Activated CD8-positive, alpha-beta memory T cell treated with anti-CD3 and anti-CD28 coated beads for 24 hours (primary cell): ENCODE results near the gene FBXO41.
"Not testable (repeated sequence)": the region's sequence is repeated elsewhere in the genome, so short reads cannot be mapped to it uniquely, and the experiment has no call there.

Source experiments
- DNase-seq: peaks from one replicate; pipeline ENCODE4 v3.0.0-alpha.2; 2020

Gene FBXO41

GRCh38 chr2:73286134-73286655 lies 1.9 kb upstream of the FBXO41 start:
- DNase-seq, result no peak

DNA sequence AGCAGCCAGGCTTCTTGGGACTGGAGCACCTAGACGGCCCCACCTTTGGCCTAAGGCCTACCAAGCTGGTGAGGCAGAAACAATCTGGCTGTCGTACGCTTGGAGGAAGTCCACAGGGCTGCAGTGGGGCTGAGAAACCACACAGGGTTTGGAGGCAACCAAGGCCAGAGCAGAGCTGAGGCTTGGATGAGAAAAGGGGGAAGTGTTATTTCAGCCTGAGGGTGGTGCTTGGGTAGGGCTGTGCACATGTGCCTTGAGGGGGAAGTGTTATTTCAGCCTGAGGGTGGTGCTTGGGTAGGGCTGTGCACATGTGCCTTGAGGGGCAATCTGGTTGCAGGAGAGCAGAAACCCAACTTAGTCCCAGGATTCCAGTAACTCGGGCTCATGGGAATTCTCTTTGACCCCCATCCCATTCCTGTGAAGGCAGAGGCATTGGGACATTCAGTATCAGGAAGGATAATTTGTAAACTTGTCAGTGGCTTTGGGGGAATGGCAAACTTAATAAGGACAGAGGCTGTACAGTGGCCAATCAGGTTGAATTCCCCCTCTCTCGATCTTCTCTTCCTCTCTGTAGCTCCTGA lies 971 bp upstream of the FBXO41 start:
- no peak for DNase-seq

DNA sequence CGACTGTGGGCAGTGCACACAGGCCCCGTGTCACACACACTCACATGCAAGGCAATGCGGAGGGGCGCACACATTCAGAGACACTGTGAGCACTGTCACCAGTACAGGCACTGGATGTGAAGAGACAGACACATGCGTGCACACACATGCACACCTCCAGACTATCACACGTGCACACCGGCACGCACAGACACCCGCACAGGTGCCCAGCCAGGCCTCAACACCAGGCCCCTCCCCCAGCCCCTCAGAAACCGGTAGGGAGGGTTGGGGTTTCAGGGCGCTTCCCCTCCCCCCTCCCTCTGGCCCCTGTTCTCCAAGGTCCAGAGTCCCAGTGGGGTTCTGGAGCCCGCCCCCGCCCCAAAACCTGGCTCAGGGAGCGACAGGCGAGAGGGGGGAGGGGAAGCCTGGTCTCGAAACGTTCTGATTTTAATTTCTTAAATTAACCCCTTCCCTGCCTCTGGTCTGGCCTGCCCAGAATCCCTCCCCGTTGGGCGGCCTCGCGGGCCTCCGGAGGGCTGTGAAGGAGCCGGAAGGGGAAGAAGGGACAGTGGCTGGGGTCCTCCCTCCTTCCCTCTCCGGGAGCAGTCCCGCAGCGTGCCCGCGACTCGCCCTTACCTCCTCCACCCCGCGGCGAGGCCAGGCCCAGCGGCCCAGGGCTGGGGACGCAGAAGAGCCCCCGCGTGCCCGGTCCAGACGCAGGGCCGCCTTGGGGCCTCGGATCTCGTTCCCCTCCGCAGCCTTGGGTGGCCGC lies 558 bp downstream of the FBXO41 start:
- peak; percentile 75 for DNase-seq

- DNase-seq, result no peak
Observed at GRCh38 chr2:73282924-73283544, 1.2 kb downstream of the FBXO41 start.

- DNase-seq, result no peak
Observed at GRCh38 chr2:73281244-73281643, 3.0 kb downstream of the FBXO41 start.

DNA sequence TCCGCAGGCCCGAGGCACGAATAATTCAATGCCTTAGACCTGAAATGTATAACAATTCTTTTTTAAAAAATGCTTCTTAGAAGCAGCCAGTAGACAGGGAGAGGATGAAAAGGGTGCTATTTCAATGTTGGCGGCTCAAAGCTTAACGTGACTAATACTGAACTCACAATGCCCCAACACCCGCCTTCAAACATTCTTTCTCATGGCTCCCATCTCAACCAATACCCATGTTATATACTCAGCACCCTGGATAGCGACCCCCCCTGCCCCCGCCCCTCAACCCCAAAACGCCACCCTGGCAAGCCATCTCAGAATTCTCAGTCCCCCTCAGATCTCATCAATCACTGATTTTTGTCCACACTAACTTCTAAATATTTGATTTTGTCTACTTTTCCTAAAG lies 4.4 kb downstream of the FBXO41 start:
- DNase-seq, result peak; percentile 17

DNA sequence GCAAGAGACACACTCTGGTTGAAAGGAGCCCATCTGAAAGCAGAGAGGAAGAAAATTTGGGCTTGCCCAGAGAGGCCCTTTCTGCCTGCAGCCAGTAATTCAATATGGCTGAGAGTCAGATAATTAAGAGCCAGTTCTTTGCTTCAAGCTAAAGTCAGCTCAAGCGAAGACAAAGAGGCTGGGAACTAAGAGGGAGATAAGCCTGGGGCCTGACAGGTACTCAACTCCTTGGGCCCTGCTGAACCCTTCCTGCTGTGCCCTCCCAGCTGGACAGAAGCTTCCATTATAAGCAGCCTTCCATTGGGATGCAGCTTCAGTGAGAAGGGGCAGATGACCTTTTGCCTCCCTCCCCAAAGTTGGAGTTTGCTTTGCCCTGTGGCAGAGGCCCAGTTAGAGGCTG lies 12.0 kb downstream of the FBXO41 start:
- no peak for DNase-seq

GRCh38 chr2:73269686-73270465 lies 14.4 kb downstream of the FBXO41 start:
- no peak for DNase-seq

DNA sequence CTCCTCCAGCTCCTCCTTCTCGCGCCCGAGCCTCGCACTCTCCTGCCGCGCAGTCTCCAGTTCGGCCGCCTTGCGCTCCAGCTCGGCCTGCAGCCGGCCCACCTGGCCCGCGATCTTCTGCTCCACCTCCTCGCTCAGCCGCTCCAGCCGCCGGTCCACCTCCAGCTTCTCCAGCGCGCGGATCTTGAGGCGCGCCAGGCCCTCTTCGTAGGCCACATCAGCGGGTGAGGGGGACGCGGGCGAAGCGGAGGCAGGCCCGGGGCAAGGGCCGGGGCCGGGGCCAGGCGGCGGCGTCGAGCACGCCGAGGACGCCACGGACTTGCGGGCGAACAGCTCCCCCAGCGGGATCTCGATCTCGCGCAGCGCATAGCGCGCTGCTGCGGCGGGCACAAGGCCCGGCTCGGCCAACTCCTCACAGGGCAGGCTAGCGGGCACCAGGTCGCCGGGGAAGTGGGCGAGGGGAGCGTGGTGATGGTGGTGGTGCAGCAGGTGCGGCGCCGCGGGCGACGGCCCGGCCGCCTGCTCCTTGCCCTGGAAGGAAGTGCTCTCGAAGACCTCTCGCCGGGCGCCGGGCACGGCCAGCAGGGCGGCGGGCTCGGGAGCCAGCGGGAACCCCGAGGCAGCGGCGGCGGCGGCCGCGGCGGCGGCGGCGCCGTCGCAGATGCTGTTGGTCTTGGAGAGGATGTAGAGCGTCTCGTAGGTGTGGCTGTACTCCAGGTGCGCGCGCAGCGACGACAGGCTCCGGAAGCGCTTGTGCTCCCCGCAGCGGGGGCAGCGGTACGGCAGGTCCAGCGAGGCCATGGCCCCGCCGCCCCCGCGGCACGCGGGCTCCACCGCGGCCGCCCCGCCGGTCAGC lies 15.2 kb downstream of the FBXO41 start:
- peak; percentile 87 for DNase-seq

- DNase-seq, result no peak
Observed at GRCh38 chr2:73268366-73268829, 15.9 kb downstream of the FBXO41 start.

- no peak for DNase-seq
Observed at GRCh38 chr2:73267008-73267407, 17.3 kb downstream of the FBXO41 start.

DNA sequence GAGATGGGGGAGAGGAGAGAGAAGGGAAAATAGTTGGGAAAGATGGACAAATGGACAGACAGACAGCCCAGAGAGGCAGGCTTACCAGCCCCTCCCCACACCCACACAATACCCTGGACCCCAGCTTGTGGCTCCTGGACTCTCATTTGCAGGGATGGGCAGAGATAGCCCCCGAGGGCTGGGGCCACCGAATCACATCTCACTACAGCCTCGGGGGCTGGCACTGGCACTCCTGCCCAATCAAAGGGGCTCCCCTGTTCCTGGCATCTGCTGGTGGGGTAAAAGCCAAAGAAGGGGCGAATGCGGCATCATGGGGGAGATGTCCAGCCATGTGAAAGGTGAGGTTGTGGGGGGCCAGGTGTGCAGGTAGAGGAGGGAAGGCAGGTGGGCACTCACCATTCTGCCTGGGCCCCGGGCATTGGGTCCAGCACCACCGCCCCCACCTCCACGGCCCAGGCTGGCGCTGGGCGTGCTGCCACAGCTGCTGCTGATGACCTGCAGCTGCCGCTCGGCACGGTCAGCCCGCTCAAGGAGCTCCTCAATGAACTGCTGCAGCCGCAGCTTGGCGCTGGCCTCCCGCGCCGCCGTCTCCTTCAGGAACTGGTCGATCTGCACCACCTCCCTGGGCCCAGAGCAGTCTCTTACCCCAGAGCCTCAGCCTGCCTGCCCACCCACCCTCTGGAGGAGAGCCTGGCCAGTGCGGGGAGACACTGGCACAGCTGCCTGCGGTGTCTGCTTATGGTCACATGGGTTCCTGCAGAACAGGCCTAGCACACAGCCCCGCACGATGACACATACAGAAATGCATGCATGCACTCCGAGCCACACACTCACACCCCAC lies 18.0 kb downstream of the FBXO41 start:
- no peak for DNase-seq

DNA sequence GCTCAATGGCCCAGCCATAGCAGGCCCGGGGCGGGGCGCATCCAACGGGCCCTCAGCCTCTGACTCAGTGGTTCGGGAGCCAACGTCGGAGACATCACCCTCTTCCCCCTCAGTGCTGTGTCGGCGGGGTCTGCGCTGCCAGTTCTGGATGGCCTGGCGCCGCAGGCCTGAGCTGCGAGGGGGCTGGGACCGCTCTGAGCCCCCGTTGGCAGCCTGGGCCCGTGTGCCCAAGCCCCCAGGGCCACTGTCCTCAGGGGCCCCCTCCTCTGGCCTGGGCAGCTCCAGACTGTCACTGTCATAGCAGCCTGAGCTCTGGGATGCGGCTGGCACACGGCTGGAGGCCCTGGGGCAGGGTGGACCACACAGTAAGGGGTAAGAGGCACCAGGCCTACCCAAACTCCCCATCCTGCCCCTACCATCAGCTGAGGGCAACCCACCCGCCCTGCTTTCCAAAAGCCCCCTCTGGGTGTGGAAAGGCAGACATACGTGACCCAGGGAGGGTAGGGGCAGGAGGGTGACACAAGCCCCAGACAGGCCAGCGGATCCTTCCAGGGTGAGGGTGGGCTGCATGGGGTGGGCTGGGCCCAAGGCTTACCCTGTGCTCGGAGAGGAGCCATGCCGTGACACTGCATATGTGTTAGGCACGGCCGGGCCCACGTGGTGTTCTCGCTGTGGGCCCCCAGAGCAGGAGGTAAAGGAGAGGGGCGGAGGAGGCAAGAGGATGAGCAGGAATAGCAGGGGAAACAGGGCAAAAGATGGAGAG lies 18.8 kb downstream of the FBXO41 start:
- DNase-seq, result no peak

- no peak for DNase-seq
Observed at GRCh38 chr2:73264783-73265182, 19.5 kb downstream of the FBXO41 start.

GRCh38 chr2:73264332-73264606 lies 20.0 kb downstream of the FBXO41 start:
- no peak for DNase-seq

DNA sequence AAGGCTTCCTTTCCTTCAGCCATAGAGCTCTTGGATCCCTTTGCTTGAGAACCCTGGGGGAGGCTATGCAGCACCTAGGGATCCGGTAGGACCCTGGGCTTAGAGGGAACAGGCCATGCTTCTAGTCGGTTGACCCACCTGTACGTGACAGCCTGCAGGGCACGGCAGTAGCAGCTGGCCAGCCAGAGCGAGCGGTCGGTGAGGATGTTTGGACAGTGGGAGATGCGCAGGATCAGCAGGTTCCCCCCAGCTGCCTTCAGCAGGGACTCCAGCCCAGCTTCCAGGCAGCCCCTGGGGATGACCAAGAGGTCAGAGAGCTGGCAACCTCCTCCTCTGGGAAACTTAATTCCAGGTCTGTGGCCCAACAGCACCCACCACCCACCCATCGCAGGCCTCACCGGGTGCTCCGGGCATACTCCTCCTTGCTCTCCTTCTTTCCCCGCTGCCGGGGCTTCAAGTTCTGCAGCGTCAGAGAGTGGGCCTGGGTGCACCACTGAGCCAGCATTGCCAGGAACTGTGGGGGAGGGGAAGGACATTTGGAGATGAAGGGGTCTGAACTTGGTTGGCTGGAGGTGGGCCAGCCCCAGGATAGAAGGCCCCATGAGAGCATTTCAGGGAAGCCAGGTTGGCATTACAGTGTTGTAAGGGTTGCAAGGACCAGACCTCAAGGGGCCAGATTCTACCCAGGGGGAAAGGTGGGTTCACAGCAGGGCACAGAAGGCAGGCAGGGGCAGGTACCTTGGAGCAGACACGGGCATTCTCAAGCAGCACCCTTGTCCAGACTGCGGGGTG lies 20.5 kb downstream of the FBXO41 start:
- no peak for DNase-seq

GRCh38 chr2:73262691-73263429 lies 21.4 kb downstream of the FBXO41 start:
- not testable (repeated sequence) for DNase-seq

GRCh38 chr2:73262108-73262651 lies 22.1 kb downstream of the FBXO41 start:
- DNase-seq, result no peak
